Uterus (tissue), 4 donors: ENCODE measurements around the gene FCHSD2. TPM values are rescaled to one million over a fixed set of nuclear protein-coding genes. Genes with fewer than 3 reads are reported as not detected.

Source experiments
- DNase-seq, 2 donors: peaks; one replicate each; pipeline ENCODE4 v3.0.0-alpha.2; 2019 to 2020
- H3K27ac ChIP-seq, 2 donors: fragments of 200-600 bp; sonication (generic); 1 replicate in 1 of 2; 2 replicates in 1 of 2; pipeline ENCODE4 v1.5.1; 2016 to 2018
- H3K27me3 ChIP-seq, 2 donors: fragments of 200-600 bp; sonication (generic); one replicate each; pipeline ENCODE4 v1.5.1; 2018 to 2019; ENCODE audit warnings: control low read depth in 1 of 2
- H3K36me3 ChIP-seq, 2 donors: fragments of 200-600 bp; sonication (generic); one replicate each; pipeline ENCODE4 v1.5.1; 2019; ENCODE audit warnings: control low read depth in 1 of 2
- H3K4me1 ChIP-seq, 2 donors: fragments of 200-600 bp; sonication (generic); one replicate each; pipeline ENCODE4 v1.5.1; 2018 to 2019; ENCODE audit warnings: control low read depth in 1 of 2
- H3K4me3 ChIP-seq, 2 donors: fragments of 200-600 bp; sonication (generic); 1 replicate in 1 of 2; 2 replicates in 1 of 2; pipeline ENCODE4 v1.5.1; 2018 to 2019; ENCODE audit warnings: mild to moderate bottlenecking in 1 of 2
- H3K9me3 ChIP-seq, 2 donors: fragments of 200-600 bp; sonication (generic); one replicate each; pipeline ENCODE4 v1.5.1; 2019; ENCODE audit warnings: control low read depth in 1 of 2
- CTCF ChIP-seq, 4 experiments: fragments of 200-600 bp in 2 of 4; fragments of 450-650 bp in 2 of 4; sonication (generic) in 2 of 4; IDR thresholded peaks; one replicate each; pipeline ENCODE4 v1.5.1; 2016 to 2019; ENCODE audit warnings: antibody characterized with exemption in 4 of 4, mild to moderate bottlenecking in 2 of 4, moderate library complexity in 1 of 4
- POLR2A ChIP-seq, 2 donors: fragments of 450-650 bp; IDR thresholded peaks; one replicate each; pipeline ENCODE4 v1.6.1; 2016; ENCODE audit warnings: antibody characterized with exemption in 2 of 2, mild to moderate bottlenecking in 1 of 2, moderate library complexity in 1 of 2
- intact Hi-C: fragments of 100-400 bp; cut with DNase I; formaldehyde crosslinking; loops from one replicate; pipeline ENCODE4 v1.15.1; 2023; ENCODE audit warnings: low total_unique reads
- total RNA-seq, 4 donors: library from RNA; depleted of rRNA in 3 of 4; stranded (reverse); fragments of >200 nt in 3 of 4; gene quantifications; one replicate each; pipeline versions ENCODE4 v1.1.0 to v1.2.4, GENCODE V29; 2014 to 2023
- donor health status: DM: yes; HTN: yes; CAD: no.

FCHSD2 gene
- total RNA-seq, 4 donors from 2014 or later = 13.6 to 73.9 (median 27.7) TPM

- no peaks in the 10 kb centered on the region for H3K9me3 ChIP-seq
- intact Hi-C loops = no loop called here
- no peaks in the 10 kb centered on the region for H3K36me3 ChIP-seq
- H3K4me3 ChIP-seq = no peak overlapping the region
- H3K27me3 ChIP-seq = no peaks in the 10 kb centered on the region
- peaks cover 4 to 17% of the 10 kb centered on the region in 2 donors for H3K4me1 ChIP-seq
- DNase-seq = no peak
- no peak for TF ChIP-seq POLR2A (IDR thresholded peaks at IDR 0.05)
- TF ChIP-seq CTCF (IDR thresholded peaks at IDR 0.05) = no peak
- no peak overlapping the region for H3K27ac ChIP-seq
Observed at GRCh38 chr11:72818971-72819370, 323.1 kb downstream of the FCHSD2 start.

GRCh38 chr11:72817966-72818365 lies 324.2 kb downstream of the FCHSD2 start:
- Histone ChIP-seq H3K36me3 (no peaks in the 10 kb centered on the region), H3K27ac (no peak overlapping the region), H3K4me3 (no peak overlapping the region), H3K27me3 (no peaks in the 10 kb centered on the region), H3K9me3 (no peaks in the 10 kb centered on the region), H3K4me1 (peaks cover 4 to 18% of the 10 kb centered on the region in 2 donors)
- intact Hi-C loops = no loop called here
- TF ChIP-seq CTCF (IDR thresholded peaks at IDR 0.05) (no peak), POLR2A (IDR thresholded peaks at IDR 0.05) (no peak)
- DNase-seq = no peak

- Histone ChIP-seq H3K4me3 (no peak overlapping the region), H3K36me3 (no peaks in the 10 kb centered on the region), H3K27ac (peak overlapping the region in 1 of 2 donors; percentile 20), H3K4me1 (peaks cover 3 to 23% of the 10 kb centered on the region in 2 donors), H3K9me3 (no peaks in the 10 kb centered on the region), H3K27me3 (no peaks in the 10 kb centered on the region)
- intact Hi-C loops = no loop called here
- no peak for TF ChIP-seq CTCF (IDR thresholded peaks at IDR 0.05)
- no peak for TF ChIP-seq POLR2A (IDR thresholded peaks at IDR 0.05)
- no peak for DNase-seq
Observed at GRCh38 chr11:72816404-72816990, 325.6 kb downstream of the FCHSD2 start.

GRCh38 chr11:72815110-72815618 lies 327.0 kb downstream of the FCHSD2 start:
- TF ChIP-seq POLR2A (IDR thresholded peaks at IDR 0.05) (no peak), CTCF (IDR thresholded peaks at IDR 0.05) (no peak)
- no peak for DNase-seq
- Histone ChIP-seq H3K27me3 (no peaks in the 10 kb centered on the region), H3K27ac (peak overlapping the region; percentile 92 to 94), H3K4me3 (peak overlapping the region; percentile 80 to 83), H3K36me3 (no peaks in the 10 kb centered on the region), H3K4me1 (peaks cover 0 to 20% of the 10 kb centered on the region in 2 donors), H3K9me3 (no peaks in the 10 kb centered on the region)
- intact Hi-C loops = no loop called here

GRCh38 chr11:72814286-72815109 lies 327.6 kb downstream of the FCHSD2 start, which contains the start of gene ATG16L2:
Gene ATG16L2, plus strand, starts transcription at chr11:72814411. Its CDS starts 35 bp downstream, at chr11:72814446.
- peak within 1 kb of the TSS; percentile 92 to 94 for H3K27ac ChIP-seq
- DNase-seq = peak; percentile 71 to 88
- H3K4me3 ChIP-seq = peak within 1 kb of the TSS; percentile 80 to 83
- TF ChIP-seq POLR2A (IDR thresholded peaks at IDR 0.05) (peak; percentile 35 to 77), CTCF (IDR thresholded peaks at IDR 0.05) (peak in 3 of 4 experiments; percentile 58 to 76 (median 60))
- intact Hi-C loops = no loop called here
- peaks cover 0 to 20% of the 10 kb centered on the region in 2 donors for H3K4me1 ChIP-seq
- H3K9me3 ChIP-seq = no peaks in the 10 kb centered on the region
- H3K36me3 ChIP-seq = no peaks in the 10 kb centered on the region
- H3K27me3 ChIP-seq = no peaks in the 10 kb centered on the region
